H9 (cell line): ENCODE data around the gene STXBP1. TPM values are rescaled to one million over a fixed set of nuclear protein-coding genes. Genes with fewer than 3 reads are reported as not detected.

Experiments used
- DNase-seq: peaks from one replicate; pipeline ENCODE4 v3.0.0-alpha.2; 2017
- H2AFZ ChIP-seq: one replicate; pipeline ENCODE4 v1.6.1; 2013; ENCODE audit warnings: mild to moderate bottlenecking, low read length, control low read depth, moderate library complexity
- H2AK5ac ChIP-seq: 2 replicates; pipeline ENCODE4 v1.6.1; 2013; ENCODE audit warnings: low read length, control low read depth, mixed read lengths; ENCODE audit not compliant: insufficient read length
- H2BK120ac ChIP-seq: one replicate; pipeline ENCODE4 v1.6.1; 2013; ENCODE audit warnings: low read depth, mild to moderate bottlenecking, low read length, control low read depth, inconsistent platforms; ENCODE audit not compliant: poor library complexity, severe bottlenecking
- H2BK12ac ChIP-seq: 2 replicates; pipeline ENCODE4 v1.6.1; 2013; ENCODE audit warnings: low read length, control low read depth, mixed read lengths, low read depth; ENCODE audit not compliant: insufficient read length
- H2BK15ac ChIP-seq: 2 replicates; pipeline ENCODE4 v1.6.1; 2013; ENCODE audit warnings: low read depth, low read length, control low read depth
- H2BK20ac ChIP-seq: one replicate; pipeline ENCODE4 v1.6.1; 2013; ENCODE audit warnings: low read depth, mild to moderate bottlenecking, low read length, control low read depth, inconsistent platforms; ENCODE audit not compliant: poor library complexity, severe bottlenecking
- H2BK5ac ChIP-seq: 2 replicates; pipeline ENCODE4 v1.6.1; 2013; ENCODE audit warnings: low read length, control low read depth, mixed read lengths; ENCODE audit not compliant: insufficient read length
- H3K14ac ChIP-seq: 2 replicates; pipeline ENCODE4 v1.6.1; 2013; ENCODE audit warnings: low read length, control low read depth; ENCODE audit not compliant: insufficient read depth
- H3K18ac ChIP-seq: 2 replicates; pipeline ENCODE4 v1.6.1; 2013; ENCODE audit warnings: low read depth, mild to moderate bottlenecking, mixed read lengths, low read length, control low read depth; ENCODE audit not compliant: insufficient read length
- H3K23ac ChIP-seq: 2 replicates; pipeline ENCODE4 v1.6.1; 2013; ENCODE audit warnings: low read length, control low read depth, mixed read lengths, low read depth; ENCODE audit not compliant: insufficient read length
- H3K23me2 ChIP-seq: 2 replicates; pipeline ENCODE4 v1.6.1; 2013; ENCODE audit warnings: low read depth, mild to moderate bottlenecking, mixed read lengths, low read length, control low read depth; ENCODE audit not compliant: insufficient read length, poor library complexity, severe bottlenecking
- H3K27ac ChIP-seq: 2 replicates; pipeline ENCODE4 v1.5.1; 2013; ENCODE audit warnings: low read length, control low read depth, mixed read lengths, low read depth; ENCODE audit not compliant: insufficient read length
- H3K27me3 ChIP-seq: 2 replicates; pipeline ENCODE4 v1.6.1; 2013; ENCODE audit warnings: low read length, control low read depth, inconsistent platforms; ENCODE audit not compliant: insufficient read depth
- H3K4ac ChIP-seq: 2 replicates; pipeline ENCODE4 v1.6.1; 2013; ENCODE audit warnings: low read depth, mild to moderate bottlenecking, control low read depth, inconsistent platforms, low read length, moderate library complexity
- H3K4me1 ChIP-seq: 2 replicates; pipeline ENCODE4 v1.6.1; 2013; ENCODE audit warnings: low read length, control low read depth, inconsistent platforms; ENCODE audit not compliant: insufficient read depth
- H3K4me2 ChIP-seq: 2 replicates; pipeline ENCODE4 v1.6.1; 2013; ENCODE audit warnings: low read length, control low read depth, mixed read lengths; ENCODE audit not compliant: insufficient read length, insufficient read depth
- H3K56ac ChIP-seq: 2 replicates; pipeline ENCODE4 v1.6.1; 2013; ENCODE audit warnings: low read depth, mild to moderate bottlenecking, mixed read lengths, low read length, control low read depth; ENCODE audit not compliant: insufficient read length
- H3K79me1 ChIP-seq: 2 replicates; pipeline ENCODE4 v1.6.1; 2013; ENCODE audit warnings: low read depth, mild to moderate bottlenecking, moderate library complexity, low read length, control low read depth, inconsistent platforms; ENCODE audit not compliant: insufficient read depth, poor library complexity, severe bottlenecking
- H3K79me2 ChIP-seq: 2 replicates; pipeline ENCODE4 v1.6.1; 2013; ENCODE audit warnings: low read length, control low read depth, inconsistent platforms; ENCODE audit not compliant: insufficient read depth
- H3K9ac ChIP-seq: 2 replicates; pipeline ENCODE4 v1.6.1; 2013; ENCODE audit warnings: low read length, control low read depth, mixed read lengths; ENCODE audit not compliant: insufficient read length; ENCODE audit errors: extremely low read depth
- H3K9me3 ChIP-seq: one replicate; pipeline ENCODE4 v1.6.1; 2013; ENCODE audit warnings: low read depth, low read length, inconsistent platforms; ENCODE audit not compliant: control insufficient read depth
- H3T11ph ChIP-seq: one replicate; pipeline ENCODE4 v1.6.1; 2013; ENCODE audit warnings: mild to moderate bottlenecking, low read length, control low read depth, inconsistent platforms
- H4K20me1 ChIP-seq: one replicate; pipeline ENCODE4 v1.6.1; 2013; ENCODE audit not compliant: control insufficient read depth, insufficient read length, insufficient read depth
- H4K5ac ChIP-seq: 2 replicates; pipeline ENCODE4 v1.6.1; 2013; ENCODE audit warnings: low read depth, mild to moderate bottlenecking, mixed read lengths, low read length, control low read depth; ENCODE audit not compliant: insufficient read length
- H4K8ac ChIP-seq: replicated peaks from 2 replicates; pipeline ENCODE4 v1.6.1; 2013; ENCODE audit warnings: low read length, control low read depth, mixed read lengths, low read depth; ENCODE audit not compliant: insufficient read length
- H4K91ac ChIP-seq: 2 replicates; pipeline ENCODE4 v1.6.1; 2013; ENCODE audit warnings: low read depth, mild to moderate bottlenecking, moderate library complexity, mixed read lengths, low read length, control low read depth; ENCODE audit not compliant: insufficient read length
- H3K27ac Mint-ChIP-seq, 3 experiments: 2 replicates in 2 of 3; 3 replicates in 1 of 3; pipeline ENCODE4 v1.8.0; 2020 to 2021; ENCODE audit warnings: mixed read lengths in 3 of 3, mild to moderate bottlenecking in 1 of 3, moderate library complexity in 1 of 3
- H3K27me3 Mint-ChIP-seq: 2 replicates; pipeline ENCODE4 v1.8.0; 2021; ENCODE audit warnings: low read depth, mild to moderate bottlenecking, moderate library complexity, mixed read lengths
- H3K36me3 Mint-ChIP-seq, 3 experiments: 2 replicates in 2 of 3; 3 replicates in 1 of 3; pipeline ENCODE4 v1.8.0; 2020 to 2021; ENCODE audit warnings: low read depth in 3 of 3, mixed read lengths in 3 of 3; ENCODE audit not compliant: insufficient read depth in 1 of 3
- H3K4me1 Mint-ChIP-seq, 2 experiments: 2 replicates each; pipeline ENCODE4 v1.8.0; 2020; ENCODE audit warnings: mixed read lengths in 2 of 2
- H3K4me3 Mint-ChIP-seq, 2 experiments: 2 replicates in 1 of 2; 3 replicates in 1 of 2; pipeline ENCODE4 v1.8.0; 2020 to 2021; ENCODE audit warnings: mild to moderate bottlenecking in 2 of 2, mixed read lengths in 2 of 2, moderate library complexity in 1 of 2
- H3K9me3 Mint-ChIP-seq, 2 experiments: 2 replicates in 1 of 2; 3 replicates in 1 of 2; pipeline ENCODE4 v1.8.0; 2020; ENCODE audit warnings: mild to moderate bottlenecking in 2 of 2, mixed read lengths in 2 of 2, moderate library complexity in 1 of 2
- CTCF ChIP-seq: fragments of 200-600 bp; sonication (generic); conservative IDR thresholded peaks from 3 replicates; pipeline ENCODE4 v1.8.0; 2021; ENCODE audit warnings: antibody characterized with exemption, mild to moderate bottlenecking
- WGBS: extraction: QIAGEN DNeasy Blood & Tissue Kit; methylation state at CpG from one replicate; pipeline ENCODE4 v1.1.7; 2013; ENCODE audit warnings: missing lambda C conversion rate, low lambda C conversion rate, mixed read lengths; ENCODE audit not compliant: insufficient read length; ENCODE audit errors: extremely low coverage; 5-methylcytosine and 5-hydroxymethylcytosine counted together
- total RNA-seq: library from RNA; stranded (reverse); gene quantifications from 2 replicates; pipeline ENCODE4 v1.2.1, GENCODE V29; 2021

STXBP1 gene
- total RNA-seq, 1 experiment from 2014 or later = 22.3 TPM

GRCh38 chr9:127570533-127571111, 41.5 kb upstream of the STXBP1 start:
- Histone ChIP-seq H3T11ph (no peak overlapping the region), H3K27me3 (no peaks in the 10 kb centered on the region), H2AK5ac (no peak overlapping the region), H3K4me1 (peaks cover 4% of the 10 kb centered on the region; the same call in 1 of the 2 replicates), H3K18ac (no peak overlapping the region), H3K79me2 (no peaks in the 10 kb centered on the region), H2BK15ac (no peak overlapping the region), H3K23ac (no peak overlapping the region), H3K4ac (no peak overlapping the region), H2BK5ac (no peak overlapping the region), H4K8ac (no peak overlapping the region), H3K23me2 (peaks cover 18% of the 10 kb centered on the region), H3K4me2 (no peak overlapping the region), H2BK12ac (no peak overlapping the region), H2BK120ac (no peak overlapping the region), H3K14ac (no peak overlapping the region), H3K27ac (no peak overlapping the region), H3K9me3 (no peaks in the 10 kb centered on the region), H2AFZ (no peak overlapping the region), H3K56ac (no peak overlapping the region), H4K91ac (no peak overlapping the region), H2BK20ac (no peak overlapping the region), H3K9ac (no peak overlapping the region), H3K79me1 (peaks cover 4% of the 10 kb centered on the region), H4K20me1 (no peaks in the 10 kb centered on the region), H4K5ac (no peak overlapping the region)
- Mint-ChIP-seq H3K36me3 (no peaks in the 10 kb centered on the region; a peak in 2 of 7 replicates), H3K27me3 (peaks cover 13% of the 10 kb centered on the region), H3K27ac (no peak overlapping the region; a peak in 1 of 7 replicates), H3K4me3 (no peak overlapping the region), H3K4me1 (peaks cover 26 to 46% of the 10 kb centered on the region in 2 experiments), H3K9me3 (no peaks in the 10 kb centered on the region)
- WGBS = no CpG with 5 or more reads among the region's 3 CpGs
- TF ChIP-seq CTCF = no peak
- no peak for DNase-seq
